ENCODE results near the gene BLTP2.

Gene BLTP2

GRCh38 chr17:28657756-28658155, 12.8 kb upstream of the BLTP2 start:
- peaks cover 62 to 79% (median 74%) of the 10 kb centered on the region in 11 experiments for H3K36me3 ChIP-seq
- H3K4me2 ChIP-seq, result no peak overlapping the region
- peaks cover 20 to 88% (median 60%) of the 10 kb centered on the region in 11 experiments; a peak in 18 of 22 replicates for H4K20me1 ChIP-seq

DNA sequence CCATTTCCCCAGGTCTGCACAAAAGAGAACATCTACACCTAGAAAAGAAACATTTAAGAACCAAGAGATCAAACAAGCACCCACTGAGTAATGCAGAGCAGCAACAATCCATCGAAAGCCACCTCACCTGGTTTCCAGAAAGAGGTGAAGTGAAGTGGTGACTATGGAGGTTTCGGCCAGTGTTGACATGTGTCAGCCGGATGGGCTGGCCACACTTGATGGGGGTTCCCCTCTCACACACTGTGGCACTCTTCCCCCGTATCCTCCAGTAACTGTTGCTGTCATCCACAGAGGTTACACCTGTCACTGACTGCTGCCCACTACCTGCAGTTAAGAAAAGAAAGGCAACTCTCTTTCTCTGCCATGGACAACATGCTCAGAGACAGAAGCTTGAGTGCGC, 10.2 kb upstream of the BLTP2 start:
- Histone ChIP-seq H3K9ac (no peak overlapping the region), H4K20me1 (peaks cover 9 to 85% (median 66%) of the 10 kb centered on the region in 11 experiments; a peak in 18 of 22 replicates), H3K4me3 (no peak overlapping the region), H3K36me3 (peaks cover 88 to 100% (median 96%) of the 10 kb centered on the region in 11 experiments), H3K4me1 (peaks cover 0 to 3% (median 1%) of the 10 kb centered on the region in 10 experiments; a peak in 12 of 20 replicates), H3K27me3 (no peaks in the 10 kb centered on the region), H3K4me2 (no peak overlapping the region), H3K27ac (no peak overlapping the region), H3K9me3 (replicated peaks in 1 of 11) (peaks cover 6 to 16% (median 15%) of the 10 kb centered on the region in 11 experiments; a peak in 20 of 22 replicates)
- TF ChIP-seq Cebpa-rat (IDR thresholded peaks at IDR 0.05), result no peak

More at GRCh38 chr17:28657756-28658155, 12.8 kb upstream of the BLTP2 start:
- H3K4me3 ChIP-seq, result no peak overlapping the region
- peaks cover 6 to 20% (median 18%) of the 10 kb centered on the region in 11 experiments; a peak in 20 of 22 replicates for H3K9me3 ChIP-seq (replicated peaks in 1 of 11)
- H3K9ac ChIP-seq, result no peak overlapping the region
- H3K4me1 ChIP-seq, result peaks cover 8 to 14% (median 12%) of the 10 kb centered on the region in 10 experiments
- TF ChIP-seq Cebpa-rat (IDR thresholded peaks at IDR 0.05), result no peak
- no peak overlapping the region for H3K27ac ChIP-seq
- no peaks in the 10 kb centered on the region for H3K27me3 ChIP-seq

DNA sequence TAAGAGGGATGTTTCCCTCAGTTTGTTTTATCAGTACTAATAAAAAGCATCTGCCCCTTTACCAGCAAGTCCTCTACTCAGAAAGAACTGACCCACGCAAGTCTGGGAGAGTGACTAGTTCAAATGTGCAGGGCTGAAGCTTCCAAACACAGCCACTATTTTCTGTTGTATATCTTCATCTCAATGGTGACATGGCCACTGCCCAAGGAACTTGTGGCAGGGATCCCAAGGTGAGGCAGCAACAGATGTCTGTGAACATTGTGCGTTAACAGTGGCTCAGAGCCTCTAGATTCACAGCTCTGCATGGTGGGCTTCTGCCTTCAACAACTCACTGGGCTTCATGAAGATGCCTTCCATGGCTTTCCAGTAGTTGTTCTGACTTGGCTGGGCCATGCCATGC, 3.7 kb upstream of the BLTP2 start:
- peak overlapping the region in 1 of 11 experiments; percentile 35; a peak in 1 of 22 replicates for H3K9ac ChIP-seq
- H3K27ac ChIP-seq, result peak overlapping the region in 1 of 11 experiments; percentile 3; a peak in 1 of 22 replicates
- peaks cover 2 to 38% (median 21%) of the 10 kb centered on the region in 11 experiments; a peak in 20 of 22 replicates for H4K20me1 ChIP-seq
- H3K4me3 ChIP-seq, result no peak overlapping the region
- H3K4me1 ChIP-seq, result peaks cover 15 to 25% (median 22%) of the 10 kb centered on the region in 10 experiments
- no peaks in the 10 kb centered on the region for H3K27me3 ChIP-seq
- no peak overlapping the region for H3K4me2 ChIP-seq
- TF ChIP-seq Cebpa-rat (IDR thresholded peaks at IDR 0.05), result no peak
- peaks cover 47 to 63% (median 57%) of the 10 kb centered on the region in 11 experiments for H3K36me3 ChIP-seq
- no peaks in the 10 kb centered on the region for H3K9me3 ChIP-seq (replicated peaks in 1 of 11)

- H3K4me3 ChIP-seq, result peak overlapping the region; percentile 21 to 97 (median 88); a peak in 10 of 20 replicates
- peaks cover 21 to 43% (median 29%) of the 10 kb centered on the region in 11 experiments; a peak in 20 of 22 replicates for H4K20me1 ChIP-seq
- H3K9ac ChIP-seq, result peak overlapping the region; percentile 74 to 90 (median 87)
- H3K27ac ChIP-seq, result peak overlapping the region; percentile 77 to 92 (median 88)
- H3K9me3 ChIP-seq (replicated peaks in 1 of 11), result no peaks in the 10 kb centered on the region
- peaks cover 47 to 63% (median 57%) of the 10 kb centered on the region in 11 experiments for H3K36me3 ChIP-seq
- H3K4me2 ChIP-seq, result peak overlapping the region; percentile 74 to 96 (median 81)
- H3K27me3 ChIP-seq, result no peaks in the 10 kb centered on the region
- TF ChIP-seq Cebpa-rat (IDR thresholded peaks at IDR 0.05), result no peak
- H3K4me1 ChIP-seq, result peaks cover 27 to 44% (median 34%) of the 10 kb centered on the region in 10 experiments
Measured at GRCh38 chr17:28646039-28646754, 1.2 kb upstream of the BLTP2 start.

- H3K9me3 ChIP-seq (replicated peaks in 1 of 11), result no peaks in the 10 kb centered on the region
- peaks cover 48 to 63% (median 57%) of the 10 kb centered on the region in 11 experiments for H3K36me3 ChIP-seq
- no peak for TF ChIP-seq Cebpa-rat (IDR thresholded peaks at IDR 0.05)
- H3K4me1 ChIP-seq, result peaks cover 27 to 44% (median 34%) of the 10 kb centered on the region in 10 experiments
- peaks cover 28 to 49% (median 36%) of the 10 kb centered on the region in 11 experiments; a peak in 20 of 22 replicates for H4K20me1 ChIP-seq
- H3K27ac ChIP-seq, result peak overlapping the region; percentile 77 to 92 (median 87)
- peak overlapping the region; percentile 74 to 90 (median 87) for H3K9ac ChIP-seq
- no peaks in the 10 kb centered on the region for H3K27me3 ChIP-seq
- H3K4me2 ChIP-seq, result peak overlapping the region; percentile 74 to 96 (median 81)
- peak overlapping the region; percentile 63 to 97 (median 90) for H3K4me3 ChIP-seq
Measured at GRCh38 chr17:28645576-28645939, 600 bp upstream of the BLTP2 start.

GRCh38 chr17:28643983-28644786, 773 bp downstream of the BLTP2 start:
- Histone ChIP-seq H3K27me3 (no peaks in the 10 kb centered on the region), H3K9ac (peak overlapping the region; percentile 74 to 90 (median 87)), H3K36me3 (peaks cover 60 to 64% (median 63%) of the 10 kb centered on the region in 11 experiments), H3K27ac (peak overlapping the region; percentile 44 to 92 (median 87); a peak in 21 of 22 replicates), H4K20me1 (peaks cover 39 to 63% (median 47%) of the 10 kb centered on the region in 11 experiments; a peak in 20 of 22 replicates), H3K4me3 (peak overlapping the region; percentile 63 to 97 (median 90)), H3K9me3 (replicated peaks in 1 of 11) (no peaks in the 10 kb centered on the region), H3K4me2 (peak overlapping the region; percentile 74 to 96 (median 92)), H3K4me1 (peaks cover 27 to 44% (median 34%) of the 10 kb centered on the region in 10 experiments)
- TF ChIP-seq Cebpa-rat (IDR thresholded peaks at IDR 0.05), result no peak

DNA sequence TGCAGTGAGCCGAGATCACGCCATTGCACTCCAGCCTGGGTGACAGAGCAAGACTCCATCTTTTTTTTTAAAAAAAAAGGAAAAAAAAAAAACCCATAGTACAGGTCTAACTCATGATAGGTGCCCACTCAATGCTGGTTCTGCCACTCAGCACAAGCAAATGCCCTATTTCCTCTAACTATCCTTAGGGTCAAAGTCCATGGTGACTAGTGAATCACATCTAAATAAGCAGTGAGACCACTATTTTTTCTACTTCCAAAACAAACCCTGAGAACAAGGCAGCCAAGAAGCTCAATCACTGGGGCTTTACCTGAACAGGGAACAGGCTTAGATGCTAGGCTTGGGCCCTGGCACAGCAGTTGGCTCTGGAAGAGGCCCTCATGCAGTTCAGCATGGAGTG, 3.4 kb downstream of the BLTP2 start:
- H3K27ac ChIP-seq, result no peak overlapping the region; a peak in 1 of 22 replicates
- peaks cover 23 to 35% (median 27%) of the 10 kb centered on the region in 10 experiments for H3K4me1 ChIP-seq
- peaks cover 69 to 73% (median 72%) of the 10 kb centered on the region in 11 experiments for H3K36me3 ChIP-seq
- H4K20me1 ChIP-seq, result peaks cover 58 to 80% (median 73%) of the 10 kb centered on the region in 11 experiments; a peak in 21 of 22 replicates
- no peak for TF ChIP-seq Cebpa-rat (IDR thresholded peaks at IDR 0.05)
- no peak overlapping the region for H3K4me2 ChIP-seq
- no peaks in the 10 kb centered on the region for H3K27me3 ChIP-seq
- no peaks in the 10 kb centered on the region for H3K9me3 ChIP-seq (replicated peaks in 1 of 11)
- H3K9ac ChIP-seq, result peak overlapping the region in 2 of 11 experiments; percentile 12 to 19; a peak in 1 of 22 replicates
- H3K4me3 ChIP-seq, result no peak overlapping the region

GRCh38 chr17:28635506-28635905, 9.5 kb downstream of the BLTP2 start:
- no peak overlapping the region for H3K27ac ChIP-seq
- H3K4me3 ChIP-seq, result no peak overlapping the region
- H3K27me3 ChIP-seq, result no peaks in the 10 kb centered on the region
- TF ChIP-seq Cebpa-rat (IDR thresholded peaks at IDR 0.05), result no peak
- H4K20me1 ChIP-seq, result peaks cover 79 to 100% (median 100%) of the 10 kb centered on the region in 11 experiments
- peaks cover 0 to 13% (median 0%) of the 10 kb centered on the region in 10 experiments; a peak in 3 of 20 replicates for H3K4me1 ChIP-seq
- no peak overlapping the region for H3K4me2 ChIP-seq
- H3K9me3 ChIP-seq (replicated peaks in 1 of 11), result no peaks in the 10 kb centered on the region
- H3K9ac ChIP-seq, result peak overlapping the region in 1 of 11 experiments; percentile 19; a peak in 1 of 22 replicates
- peaks cover 100% of the 10 kb centered on the region in 11 experiments for H3K36me3 ChIP-seq

All from BLaER1 treated with 17β-estradiol and CSF1 and Interleukin-3, amounts not matched to agents 10 nM and 100 nM (cell line).